ENCODE data around the gene VPS8.

DNA sequence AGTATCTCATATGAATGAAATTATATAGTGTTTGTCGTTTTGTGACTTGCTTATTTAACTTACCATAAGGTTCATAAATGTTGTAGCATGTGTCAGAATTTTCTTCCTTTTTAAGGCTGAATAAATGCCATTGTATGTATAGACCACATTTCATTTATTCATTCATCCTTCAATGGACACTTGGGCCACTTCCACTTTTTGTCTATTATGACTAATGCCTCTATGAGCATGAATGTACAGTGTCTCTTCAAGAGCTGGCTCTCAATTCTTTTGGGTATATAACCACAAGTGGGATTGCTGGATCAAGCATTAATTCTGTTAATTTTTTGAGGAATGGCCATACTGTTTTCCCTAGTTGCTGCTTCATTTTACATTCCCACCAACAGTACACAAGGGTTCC lies 156.1 kb downstream of the VPS8 start:
- TF ChIP-seq POLR2A (IDR thresholded peaks at IDR 0.05; ENCODE audit: low read length) (no peak), GATA1 (IDR thresholded peaks at IDR 0.05; ENCODE audit: low read depth, low read length) (no peak)

Measured in erythroblast (primary cell).